ENCODE measurements around the gene KCNQ1. TPM values are rescaled to one million over a fixed set of nuclear protein-coding genes. Genes with fewer than 3 reads are reported as not detected.

The KCNQ1 gene
- total and polyA plus RNA-seq, 9 of the 15 experiments (the other 6 are each of a cell fraction or from before 2014, with no cell fraction given): 0.44 TPM; not detected in 8

DNA sequence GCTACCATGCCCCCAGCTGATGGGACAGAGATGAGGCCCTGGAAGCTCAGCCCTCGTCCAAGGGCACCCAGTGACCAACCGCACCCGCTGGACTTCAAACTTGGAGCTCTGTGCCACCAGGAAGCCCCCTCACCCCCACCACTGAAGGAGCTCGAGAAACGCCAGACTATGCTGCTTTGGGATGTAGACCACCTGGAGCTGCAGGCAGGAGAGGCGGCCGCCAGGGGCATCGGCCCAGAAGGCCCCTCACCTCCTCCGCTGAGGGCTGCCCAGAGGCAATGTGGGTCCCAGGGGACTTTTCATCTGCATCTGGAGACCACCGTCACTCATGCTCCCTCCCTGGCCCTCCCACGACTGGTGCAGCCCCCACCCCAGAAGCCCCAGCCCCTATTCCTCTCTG is 412.5 kb downstream of the KCNQ1 start:
- H3K4me1 ChIP-seq (replicated peaks in 1 of 2; ENCODE audit: control insufficient read depth in 2 of 2, insufficient read depth in 2 of 2, low read length in 2 of 2): peaks cover 0 to 31% of the 10 kb centered on the region in 2 experiments; a peak in 2 of 5 replicates
- intact Hi-C loops (cut with micrococcal nuclease): no loop called here
- H3K9ac ChIP-seq (ENCODE audit: insufficient read depth in 1 of 2, low read depth in 2 of 2, low read length in 2 of 2): no peak overlapping the region
- H3K36me3 ChIP-seq (ENCODE audit: control insufficient read depth, insufficient read depth, low read length): no peaks in the 10 kb centered on the region
- peaks cover 0 to 39% of the 10 kb centered on the region in 2 experiments; a peak in 3 of 5 replicates for H3K27me3 ChIP-seq (ENCODE audit: control insufficient read depth in 2 of 2, insufficient read depth in 2 of 2, low read length in 2 of 2)
- H3K9me1 ChIP-seq (ENCODE audit: control insufficient read depth, insufficient read depth, low read length): no peaks in the 10 kb centered on the region
- no peak overlapping the region for H3K4me2 ChIP-seq (ENCODE audit: insufficient read depth, low read length)
- WGBS (ENCODE audit: insufficient coverage, low coverage, missing lambda C conversion rate): 18% methylated on average over 8 of the region's 11 CpGs
- no TSS peak for BruUV-seq (replicated peaks)
- FAIRE-seq (no peak), ATAC-seq (peak; percentile 23; the same call in 1 of the 3 replicates), DNase-seq (ENCODE audit: extremely low read depth in 1 of 4, low spot score in 3 of 4) (no peak)
- no peak overlapping the region for H3K27ac ChIP-seq (ENCODE audit: extremely low read depth, low read depth, low read length)
- in situ Hi-C loops (cut with MboI): no loop called here
- H3K79me2 ChIP-seq (ENCODE audit: control insufficient read depth, insufficient read depth, low read length): no peaks in the 10 kb centered on the region
- ChIA-PET POLR2A (no interaction called here), CTCF (ENCODE audit: low intra/inter-chr PET ratio) (no interaction called here)
- H4K20me1 ChIP-seq (replicated peaks; ENCODE audit: control insufficient read depth, insufficient read depth, low read length): no peaks in the 10 kb centered on the region
- no peak overlapping the region for H3K4me3 ChIP-seq
- TF ChIP-seq, protein P1, sequence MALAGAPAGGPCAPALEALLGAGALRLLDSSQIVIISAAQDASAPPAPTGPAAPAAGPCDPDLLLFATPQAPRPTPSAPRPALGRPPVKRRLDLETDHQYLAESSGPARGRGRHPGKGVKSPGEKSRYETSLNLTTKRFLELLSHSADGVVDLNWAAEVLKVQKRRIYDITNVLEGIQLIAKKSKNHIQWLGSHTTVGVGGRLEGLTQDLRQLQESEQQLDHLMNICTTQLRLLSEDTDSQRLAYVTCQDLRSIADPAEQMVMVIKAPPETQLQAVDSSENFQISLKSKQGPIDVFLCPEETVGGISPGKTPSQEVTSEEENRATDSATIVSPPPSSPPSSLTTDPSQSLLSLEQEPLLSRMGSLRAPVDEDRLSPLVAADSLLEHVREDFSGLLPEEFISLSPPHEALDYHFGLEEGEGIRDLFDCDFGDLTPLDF (CRISPR knock-in tag; IDR thresholded peaks at IDR 0.05): no peak
- TF ChIP-seq HSF4 (CRISPR knock-in tag; IDR thresholded peaks at IDR 0.05; ENCODE audit: borderline replicate concordance): no peak
- no peak for TF ChIP-seq CAMTA2 (CRISPR knock-in tag; conservative IDR thresholded peaks at IDR 0.05)
- no peak for TF ChIP-seq HIVEP1 (CRISPR knock-in tag; IDR thresholded peaks at IDR 0.05)
- TF ChIP-seq FOXJ2 (tag; IDR thresholded peaks at IDR 0.05): no peak
- no peak for TF ChIP-seq SIN3B (IDR thresholded peaks at IDR 0.05; ENCODE audit: low read depth)
- TF ChIP-seq ZNF12 (CRISPR knock-in tag; IDR thresholded peaks at IDR 0.05): no peak
- no peak for TF ChIP-seq ZNF311 (CRISPR knock-in tag; IDR thresholded peaks at IDR 0.05)
- TF ChIP-seq, protein P2, sequence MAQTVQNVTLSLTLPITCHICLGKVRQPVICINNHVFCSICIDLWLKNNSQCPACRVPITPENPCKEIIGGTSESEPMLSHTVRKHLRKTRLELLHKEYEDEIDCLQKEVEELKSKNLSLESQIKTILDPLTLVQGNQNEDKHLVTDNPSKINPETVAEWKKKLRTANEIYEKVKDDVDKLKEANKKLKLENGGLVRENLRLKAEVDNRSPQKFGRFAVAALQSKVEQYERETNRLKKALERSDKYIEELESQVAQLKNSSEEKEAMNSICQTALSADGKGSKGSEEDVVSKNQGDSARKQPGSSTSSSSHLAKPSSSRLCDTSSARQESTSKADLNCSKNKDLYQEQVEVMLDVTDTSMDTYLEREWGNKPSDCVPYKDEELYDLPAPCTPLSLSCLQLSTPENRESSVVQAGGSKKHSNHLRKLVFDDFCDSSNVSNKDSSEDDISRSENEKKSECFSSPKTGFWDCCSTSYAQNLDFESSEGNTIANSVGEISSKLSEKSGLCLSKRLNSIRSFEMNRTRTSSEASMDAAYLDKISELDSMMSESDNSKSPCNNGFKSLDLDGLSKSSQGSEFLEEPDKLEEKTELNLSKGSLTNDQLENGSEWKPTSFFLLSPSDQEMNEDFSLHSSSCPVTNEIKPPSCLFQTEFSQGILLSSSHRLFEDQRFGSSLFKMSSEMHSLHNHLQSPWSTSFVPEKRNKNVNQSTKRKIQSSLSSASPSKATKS (CRISPR knock-in tag; IDR thresholded peaks at IDR 0.05): no peak
- no peak for TF ChIP-seq KAT2B (IDR thresholded peaks at IDR 0.05; ENCODE audit: low read depth, low read length)
- H3K9me3 ChIP-seq (replicated peaks; ENCODE audit: control insufficient read depth, insufficient read depth, low read depth, low read length): no peaks in the 10 kb centered on the region
- no peak overlapping the region for H2AFZ ChIP-seq (ENCODE audit: low read depth, low read length)
